GM12878 (cell line): ENCODE measurements around the gene TMEM135. TPM values are rescaled to one million over a fixed set of nuclear protein-coding genes. Genes with fewer than 3 reads are reported as not detected.

ENCODE experiments used
- ATAC-seq: fragments of 200-7000 bp; cut with Tn5 transposase; 3 replicates; pipeline ENCODE4 v1.9.1; 2020; ENCODE audit warnings: mild to moderate bottlenecking, moderate library complexity
- BruUV-seq: library from RNA; stranded (reverse); fragments of 400-500 nt; replicated peaks from 2 replicates; lab custom pipeline; 2021; lab: Mats Ljungman, UMichigan
- CTCF ChIA-PET: fragments of 300-600 bp; sonication (Branson Sonifier 250); formaldehyde crosslinking; extraction: SDS; loops from one replicate; lab custom pipeline; 2021; ENCODE audit warnings: inconsistent platforms; lab: Yijun Ruan, JAX
- POLR2A ChIA-PET: fragments of 350-600 bp; formaldehyde crosslinking; extraction: SDS; loops from one replicate; lab custom pipeline; 2021; ENCODE audit warnings: inconsistent platforms; lab: Charles Lee
- RAD21 ChIA-PET: fragments of 300-600 bp; sonication (Branson Sonifier 250); formaldehyde crosslinking; loops from one replicate; lab custom pipeline; 2023; ENCODE audit warnings: antibody characterized with exemption; ENCODE audit not compliant: unreplicated experiment; lab: Charles Lee
- SMC1A ChIA-PET: fragments of 300-600 bp; sonication (Branson Sonifier 250); formaldehyde crosslinking; loops from one replicate; lab custom pipeline; 2023; ENCODE audit not compliant: unreplicated experiment, uncharacterized antibody; lab: Charles Lee
- DNase-seq: peaks from one replicate; pipeline ENCODE4 v3.0.0-alpha.2; 2011; ENCODE audit warnings: low read depth, low spot score
- FAIRE-seq: peaks from 3 replicates; lab custom pipeline; 2011; peaks lifted over from hg19 to GRCh38; lab: Jason Lieb, UNC
- H2AFZ ChIP-seq: 2 replicates; pipeline ENCODE4 v1.6.0; 2011; ENCODE audit warnings: low read depth, low read length, control low read depth; ENCODE audit not compliant: control insufficient read depth
- H3K27ac ChIP-seq: 2 replicates; pipeline ENCODE4 v1.5.1; 2011; ENCODE audit warnings: control low read depth; ENCODE audit not compliant: control insufficient read depth, insufficient read depth
- H3K27me3 ChIP-seq, 2 experiments: replicated peaks in 1 of 2; 2 replicates each; pipeline versions ENCODE4 v1.6.0 to v1.6.1; 2011; ENCODE audit warnings: low read length in 1 of 2; ENCODE audit not compliant: control insufficient read depth in 2 of 2, insufficient read depth in 2 of 2
- H3K36me3 ChIP-seq, 2 experiments: 2 replicates each; pipeline ENCODE4 v1.5.1; 2011; ENCODE audit warnings: low read length in 1 of 2; ENCODE audit not compliant: control insufficient read depth in 2 of 2, insufficient read depth in 2 of 2
- H3K4me1 ChIP-seq: 2 replicates; pipeline ENCODE4 v1.6.1; 2011; ENCODE audit warnings: mild to moderate bottlenecking, low read length, moderate library complexity, mixed read lengths; ENCODE audit not compliant: control insufficient read depth, insufficient read depth
- H3K4me2 ChIP-seq: 2 replicates; pipeline ENCODE4 v1.6.0; 2011; ENCODE audit warnings: control low read depth; ENCODE audit not compliant: control insufficient read depth, insufficient read depth
- H3K4me3 ChIP-seq: fragments of 200-600 bp; sonication (generic); 2 replicates; pipeline ENCODE4 v1.5.1; 2016
- H3K79me2 ChIP-seq: 2 replicates; pipeline ENCODE4 v1.6.0; 2011; ENCODE audit warnings: low read length; ENCODE audit not compliant: control insufficient read depth, insufficient read depth
- H3K9ac ChIP-seq: 2 replicates; pipeline ENCODE4 v1.8.0; 2011; ENCODE audit warnings: low read length, control low read depth, mixed read lengths; ENCODE audit not compliant: control insufficient read depth, insufficient read depth
- H3K9me3 ChIP-seq: replicated peaks from 3 replicates; pipeline ENCODE4 v1.5.1; 2011; ENCODE audit warnings: mild to moderate bottlenecking, low read length; ENCODE audit not compliant: control insufficient read depth, insufficient read depth
- H4K20me1 ChIP-seq: 2 replicates; pipeline ENCODE4 v1.6.0; 2011; ENCODE audit not compliant: control insufficient read depth, insufficient read depth
- ATF7 ChIP-seq: fragments of 450-650 bp; IDR thresholded peaks from 2 replicates; pipeline ENCODE4 v1.6.1; 2016; ENCODE audit warnings: low read depth, mild to moderate bottlenecking
- BRCA1 ChIP-seq: IDR thresholded peaks from 2 replicates; pipeline ENCODE4 v1.6.1; 2011; ENCODE audit warnings: low read depth, low read length, improper control_type of control experiment
- MEF2A ChIP-seq: IDR thresholded peaks from 2 replicates; pipeline ENCODE4 v1.6.1; 2011; ENCODE audit warnings: low read depth, mild to moderate bottlenecking, low read length, moderate library complexity; ENCODE audit not compliant: insufficient read depth
- MXI1 ChIP-seq: fragments of 150-350 bp; IDR thresholded peaks from 2 replicates; pipeline ENCODE4 v1.6.1; 2011; ENCODE audit warnings: low read depth, mild to moderate bottlenecking, inconsistent platforms, low read length, improper control_type of control experiment
- NR2C2 ChIP-seq: IDR thresholded peaks from 2 replicates; pipeline ENCODE4 v1.6.1; 2011; ENCODE audit warnings: borderline replicate concordance, low read depth; ENCODE audit not compliant: control insufficient read depth, insufficient read length
- WGBS: methylation state at CpG from one replicate; pipeline ENCODE4 v1.1.6; 2016; ENCODE audit warnings: low lambda C conversion rate; ENCODE audit not compliant: insufficient replicate concordance, insufficient coverage; ENCODE audit errors: missing lambda C conversion rate; 5-methylcytosine and 5-hydroxymethylcytosine counted together
- in situ Hi-C: fragments of 300-500 bp; cut with MboI; formaldehyde crosslinking; loops from 9 replicates; pipeline ENCODE4 v1.14.3; 2018; ENCODE audit warnings: mixed read lengths
- intact Hi-C: fragments of 100-400 bp; cut with micrococcal nuclease; formaldehyde crosslinking; loops from one replicate; pipeline ENCODE4 v1.14.2; 2022; ENCODE audit not compliant: unreplicated experiment
- polyA plus RNA-seq, 11 experiments: library from polyadenylated mRNA; depleted of rRNA in 4 of 11; unstranded in 6 of 11; stranded (reverse) in 5 of 11; fragments of >200 nt; fragmentation: Nextera tagmentation in 4 of 11; fragmentation: Illumina TruSeq in 1 of 11; extraction: Ambion mirVana in 4 of 11; extraction: Trizol in 1 of 11; gene quantifications; 1 replicate in 1 of 11; 2 replicates in 10 of 11; pipeline versions ENCODE4 v1.2.1 to v1.2.3, GENCODE V29; 2011 to 2016; ENCODE audit warnings: inconsistent platforms in 2 of 11, missing spikeins in 2 of 11, low read depth in 1 of 11
- total RNA-seq, 4 experiments: library from RNA; depleted of rRNA in 3 of 4; stranded (reverse); fragments of >200 nt in 3 of 4; fragmentation: Illumina TruSeq in 1 of 4; extraction: Trizol in 1 of 4; gene quantifications; 2 replicates each; pipeline versions ENCODE4 v1.2.1 to v1.2.3, GENCODE V29; 2013 to 2021
- TF ChIP-seq, protein P1 (sequence below): fragments of 450-650 bp; formaldehyde crosslinking; IDR thresholded peaks from 2 replicates; pipeline ENCODE4 v1.4.0; 2020; ENCODE audit warnings: mild to moderate bottlenecking, moderate library complexity

The TMEM135 gene
- total and polyA plus RNA-seq, 10 of the 15 experiments (the other 5 are each of a cell fraction or from before 2014, with no cell fraction given): 7.2 to 117 (median 12.9) TPM

DNA sequence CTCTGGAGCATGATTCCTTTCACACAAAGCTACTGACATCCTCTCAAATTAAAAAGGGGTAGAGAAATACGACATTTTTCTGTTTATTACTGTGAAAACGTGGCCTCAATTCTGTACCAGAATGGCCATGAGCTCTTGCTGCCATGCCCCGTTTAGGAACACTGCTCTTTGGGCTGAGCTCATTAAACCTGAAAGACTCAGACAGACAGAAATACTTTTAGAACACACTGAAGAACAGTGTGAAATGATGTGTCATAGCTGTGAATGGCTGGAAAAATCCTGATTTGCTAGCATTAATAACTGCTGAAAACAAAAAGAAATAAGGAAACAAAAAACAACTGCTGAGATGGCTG is 32.2 kb upstream of the TMEM135 start (continued):
- no peak for TF ChIP-seq MEF2A
- TF ChIP-seq BRCA1: no peak
- no peak for TF ChIP-seq MXI1
- TF ChIP-seq, protein P1, sequence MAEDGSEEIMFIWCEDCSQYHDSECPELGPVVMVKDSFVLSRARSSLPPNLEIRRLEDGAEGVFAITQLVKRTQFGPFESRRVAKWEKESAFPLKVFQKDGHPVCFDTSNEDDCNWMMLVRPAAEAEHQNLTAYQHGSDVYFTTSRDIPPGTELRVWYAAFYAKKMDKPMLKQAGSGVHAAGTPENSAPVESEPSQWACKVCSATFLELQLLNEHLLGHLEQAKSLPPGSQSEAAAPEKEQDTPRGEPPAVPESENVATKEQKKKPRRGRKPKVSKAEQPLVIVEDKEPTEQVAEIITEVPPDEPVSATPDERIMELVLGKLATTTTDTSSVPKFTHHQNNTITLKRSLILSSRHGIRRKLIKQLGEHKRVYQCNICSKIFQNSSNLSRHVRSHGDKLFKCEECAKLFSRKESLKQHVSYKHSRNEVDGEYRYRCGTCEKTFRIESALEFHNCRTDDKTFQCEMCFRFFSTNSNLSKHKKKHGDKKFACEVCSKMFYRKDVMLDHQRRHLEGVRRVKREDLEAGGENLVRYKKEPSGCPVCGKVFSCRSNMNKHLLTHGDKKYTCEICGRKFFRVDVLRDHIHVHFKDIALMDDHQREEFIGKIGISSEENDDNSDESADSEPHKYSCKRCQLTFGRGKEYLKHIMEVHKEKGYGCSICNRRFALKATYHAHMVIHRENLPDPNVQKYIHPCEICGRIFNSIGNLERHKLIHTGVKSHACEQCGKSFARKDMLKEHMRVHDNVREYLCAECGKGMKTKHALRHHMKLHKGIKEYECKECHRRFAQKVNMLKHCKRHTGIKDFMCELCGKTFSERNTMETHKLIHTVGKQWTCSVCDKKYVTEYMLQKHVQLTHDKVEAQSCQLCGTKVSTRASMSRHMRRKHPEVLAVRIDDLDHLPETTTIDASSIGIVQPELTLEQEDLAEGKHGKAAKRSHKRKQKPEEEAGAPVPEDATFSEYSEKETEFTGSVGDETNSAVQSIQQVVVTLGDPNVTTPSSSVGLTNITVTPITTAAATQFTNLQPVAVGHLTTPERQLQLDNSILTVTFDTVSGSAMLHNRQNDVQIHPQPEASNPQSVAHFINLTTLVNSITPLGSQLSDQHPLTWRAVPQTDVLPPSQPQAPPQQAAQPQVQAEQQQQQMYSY (CRISPR knock-in tag): no peak

DNA sequence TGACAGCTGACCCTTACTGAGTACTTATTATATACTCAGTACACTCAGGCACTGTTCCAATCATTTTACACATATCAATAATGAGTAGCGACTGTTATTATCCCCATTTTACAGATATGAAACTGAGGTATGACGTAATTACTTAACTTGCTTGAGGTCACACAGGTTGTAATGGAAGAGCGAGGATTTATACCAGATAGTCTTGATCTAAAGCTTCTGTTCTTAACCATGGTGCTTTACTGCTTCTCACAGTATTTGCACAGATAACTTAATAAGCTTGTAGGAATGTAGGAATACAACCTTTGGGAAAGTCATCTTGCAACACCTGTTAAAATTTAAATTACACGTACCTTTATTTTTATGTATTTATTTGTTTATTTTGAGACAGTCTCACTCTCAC is 31.7 kb upstream of the TMEM135 start:
- ChIA-PET POLR2A (interaction anchor here (0.6 kb wide), 1 partner anchor 257 kb away, joined by 3 read pairs; no protein-coding TSS in a partner anchor), CTCF (interaction anchor here (1.3 kb wide), 1 partner anchor 11 kb away, joined by 4 read pairs; no protein-coding TSS in a partner anchor), SMC1A (interaction anchor here (0.6 to 1.4 kb wide), 2 partner anchors 16 to 141 kb away, joined by 3 read pairs; no protein-coding TSS in a partner anchor), RAD21 (no interaction called here)
- H3K4me3 ChIP-seq: no peak overlapping the region
- no peaks in the 10 kb centered on the region for H3K36me3 ChIP-seq
- TF ChIP-seq ATF7 (peak; percentile 62; the same call in 1 of the 2 replicates), NR2C2 (no peak)
- FAIRE-seq (no peak), DNase-seq (no peak), ATAC-seq (no peak)
- no peaks in the 10 kb centered on the region for H3K27me3 ChIP-seq
- WGBS: 40% methylated on average over 4 of the region's 4 CpGs
- H4K20me1 ChIP-seq: no peaks in the 10 kb centered on the region
- intact Hi-C loops (no loop called here), in situ Hi-C loops (no loop called here)
- no peaks in the 10 kb centered on the region for H3K4me1 ChIP-seq
- no peak overlapping the region for H3K9ac ChIP-seq
- no peak overlapping the region for H2AFZ ChIP-seq
- no peak overlapping the region for H3K27ac ChIP-seq
- BruUV-seq: no TSS peak
- H3K79me2 ChIP-seq: no peaks in the 10 kb centered on the region
- H3K9me3 ChIP-seq: no peaks in the 10 kb centered on the region
- H3K4me2 ChIP-seq: no peak overlapping the region
